ENCODE data around the gene UPK3A. TPM values are rescaled to one million over a fixed set of nuclear protein-coding genes. Genes with fewer than 3 reads are reported as not detected.
"Not testable (repeated sequence)": the region's sequence is repeated elsewhere in the genome, so short reads cannot be mapped to it uniquely, and the experiment has no call there.

Gene UPK3A
- total and polyA plus RNA-seq, 2 donors from 2014 or later = not detected

- H3K27ac ChIP-seq (ENCODE audit: low read depth in 2 of 2, low read length in 2 of 2) = no peak overlapping the region
- peaks cover 0 to 2% (median 2%) of the 10 kb centered on the region in 3 donors for H3K4me1 ChIP-seq (ENCODE audit: control insufficient read depth in 2 of 3, insufficient read depth in 2 of 3, low read depth in 1 of 3, low read length in 3 of 3)
- no peaks in the 10 kb centered on the region for H3K27me3 ChIP-seq (ENCODE audit: control insufficient read depth, insufficient read depth, low read length)
- intact Hi-C loops (cut with DNase I) = no loop called here
- H3K9ac ChIP-seq (ENCODE audit: low read length in 3 of 3) = no peak overlapping the region
- no peak overlapping the region for H3K4me3 ChIP-seq (ENCODE audit: low read length in 3 of 3)
- FAIRE-seq (no peak), DNase-seq (no peak)
- TF ChIP-seq, protein P1, sequence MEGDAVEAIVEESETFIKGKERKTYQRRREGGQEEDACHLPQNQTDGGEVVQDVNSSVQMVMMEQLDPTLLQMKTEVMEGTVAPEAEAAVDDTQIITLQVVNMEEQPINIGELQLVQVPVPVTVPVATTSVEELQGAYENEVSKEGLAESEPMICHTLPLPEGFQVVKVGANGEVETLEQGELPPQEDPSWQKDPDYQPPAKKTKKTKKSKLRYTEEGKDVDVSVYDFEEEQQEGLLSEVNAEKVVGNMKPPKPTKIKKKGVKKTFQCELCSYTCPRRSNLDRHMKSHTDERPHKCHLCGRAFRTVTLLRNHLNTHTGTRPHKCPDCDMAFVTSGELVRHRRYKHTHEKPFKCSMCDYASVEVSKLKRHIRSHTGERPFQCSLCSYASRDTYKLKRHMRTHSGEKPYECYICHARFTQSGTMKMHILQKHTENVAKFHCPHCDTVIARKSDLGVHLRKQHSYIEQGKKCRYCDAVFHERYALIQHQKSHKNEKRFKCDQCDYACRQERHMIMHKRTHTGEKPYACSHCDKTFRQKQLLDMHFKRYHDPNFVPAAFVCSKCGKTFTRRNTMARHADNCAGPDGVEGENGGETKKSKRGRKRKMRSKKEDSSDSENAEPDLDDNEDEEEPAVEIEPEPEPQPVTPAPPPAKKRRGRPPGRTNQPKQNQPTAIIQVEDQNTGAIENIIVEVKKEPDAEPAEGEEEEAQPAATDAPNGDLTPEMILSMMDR (IDR thresholded peaks at IDR 0.05; ENCODE audit: borderline replicate concordance, extremely low read depth, insufficient read depth) = no peak
- no peaks in the 10 kb centered on the region for H3K36me3 ChIP-seq (ENCODE audit: control insufficient read depth in 2 of 3, insufficient read depth in 3 of 3, low read length in 3 of 3)
- H3K9me3 ChIP-seq (ENCODE audit: control insufficient read depth in 2 of 3, insufficient read depth in 1 of 3, low read length in 3 of 3) = peaks cover 0 to 1% (median 0%) of the 10 kb centered on the region in 3 donors
Measured at GRCh38 chr22:45294030-45294429, 9.3 kb downstream of the UPK3A start.

GRCh38 chr22:45295004-45295403 lies 10.3 kb downstream of the UPK3A start:
- H3K4me3 ChIP-seq (ENCODE audit: low read length in 3 of 3); intact Hi-C loops (cut with DNase I); FAIRE-seq; H3K27ac ChIP-seq (ENCODE audit: low read depth in 2 of 2, low read length in 2 of 2); DNase-seq; H3K9me3 ChIP-seq (ENCODE audit: control insufficient read depth in 2 of 3, insufficient read depth in 1 of 3, low read length in 3 of 3); H3K4me1 ChIP-seq (ENCODE audit: control insufficient read depth in 2 of 3, insufficient read depth in 2 of 3, low read depth in 1 of 3, low read length in 3 of 3); H3K9ac ChIP-seq (ENCODE audit: low read length in 3 of 3); H3K36me3 ChIP-seq (ENCODE audit: control insufficient read depth in 2 of 3, insufficient read depth in 3 of 3, low read length in 3 of 3); H3K27me3 ChIP-seq (ENCODE audit: control insufficient read depth, insufficient read depth, low read length): not testable (repeated sequence)

- Histone ChIP-seq H3K36me3 (ENCODE audit: control insufficient read depth in 2 of 3, insufficient read depth in 3 of 3, low read length in 3 of 3) (no peaks in the 10 kb centered on the region), H3K9ac (ENCODE audit: low read length in 3 of 3) (no peak overlapping the region), H3K27ac (ENCODE audit: low read depth in 2 of 2, low read length in 2 of 2) (no peak overlapping the region), H3K9me3 (ENCODE audit: control insufficient read depth in 2 of 3, insufficient read depth in 1 of 3, low read length in 3 of 3) (peaks cover 0 to 1% (median 0%) of the 10 kb centered on the region in 3 donors), H3K4me3 (ENCODE audit: low read length in 3 of 3) (no peak overlapping the region), H3K27me3 (ENCODE audit: control insufficient read depth, insufficient read depth, low read length) (no peaks in the 10 kb centered on the region), H3K4me1 (ENCODE audit: control insufficient read depth in 2 of 3, insufficient read depth in 2 of 3, low read depth in 1 of 3, low read length in 3 of 3) (peaks cover 0 to 2% (median 0%) of the 10 kb centered on the region in 3 donors)
- TF ChIP-seq, protein P1 (IDR thresholded peaks at IDR 0.05; ENCODE audit: borderline replicate concordance, extremely low read depth, insufficient read depth) = no peak
- intact Hi-C loops (cut with DNase I) = no loop called here
- FAIRE-seq (no peak), DNase-seq (no peak)
Measured at GRCh38 chr22:45295492-45295891, 10.7 kb downstream of the UPK3A start.

DNA sequence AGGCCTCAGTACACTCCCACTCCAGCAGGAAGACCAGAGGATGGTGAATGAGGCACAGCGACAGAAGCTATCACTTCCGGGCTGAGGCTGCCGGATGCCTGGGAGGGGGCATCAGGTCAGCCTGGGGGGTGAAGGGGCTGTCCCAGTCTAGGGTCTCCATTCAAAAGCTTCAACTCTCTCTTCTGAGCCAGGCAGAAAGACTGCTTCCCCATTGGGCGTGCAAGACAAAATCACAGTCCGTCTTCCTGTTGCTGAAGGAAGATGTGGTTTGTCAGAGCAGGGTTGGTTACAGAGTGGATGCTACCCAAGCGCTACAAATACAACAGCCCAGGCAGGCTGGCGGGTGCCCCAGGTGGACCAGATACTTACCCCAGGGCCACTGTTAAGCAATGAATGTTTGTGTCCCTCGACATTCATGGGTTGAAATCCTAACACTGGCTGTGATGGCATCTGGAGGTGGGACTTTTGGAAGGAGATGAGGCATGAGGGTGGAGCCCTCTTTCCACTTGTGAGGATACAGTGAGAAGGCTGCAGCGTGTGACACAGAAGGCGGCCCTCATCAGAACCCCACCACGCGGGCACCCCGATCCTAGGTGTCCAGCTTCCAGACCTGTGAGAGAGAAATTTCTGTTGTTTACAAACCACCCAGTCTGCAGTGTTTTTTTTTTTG lies 12.0 kb downstream of the UPK3A start:
- FAIRE-seq (no peak), DNase-seq (no peak)
- H3K9ac ChIP-seq (ENCODE audit: low read length in 3 of 3) = no peak overlapping the region
- no peaks in the 10 kb centered on the region for H3K27me3 ChIP-seq (ENCODE audit: control insufficient read depth, insufficient read depth, low read length)
- no peaks in the 10 kb centered on the region for H3K9me3 ChIP-seq (ENCODE audit: control insufficient read depth in 2 of 3, insufficient read depth in 1 of 3, low read length in 3 of 3)
- no peaks in the 10 kb centered on the region for H3K4me1 ChIP-seq (ENCODE audit: control insufficient read depth in 2 of 3, insufficient read depth in 2 of 3, low read depth in 1 of 3, low read length in 3 of 3)
- intact Hi-C loops (cut with DNase I) = no loop called here
- no peak overlapping the region for H3K27ac ChIP-seq (ENCODE audit: low read depth in 2 of 2, low read length in 2 of 2)
- no peak overlapping the region for H3K4me3 ChIP-seq (ENCODE audit: low read length in 3 of 3)
- TF ChIP-seq, protein P1 (IDR thresholded peaks at IDR 0.05; ENCODE audit: borderline replicate concordance, extremely low read depth, insufficient read depth) = no peak
- H3K36me3 ChIP-seq (ENCODE audit: control insufficient read depth in 2 of 3, insufficient read depth in 3 of 3, low read length in 3 of 3) = no peaks in the 10 kb centered on the region

All from kidney (tissue), 14 donors.